ENCODE data around the gene CD74.

CD74 gene

DNA sequence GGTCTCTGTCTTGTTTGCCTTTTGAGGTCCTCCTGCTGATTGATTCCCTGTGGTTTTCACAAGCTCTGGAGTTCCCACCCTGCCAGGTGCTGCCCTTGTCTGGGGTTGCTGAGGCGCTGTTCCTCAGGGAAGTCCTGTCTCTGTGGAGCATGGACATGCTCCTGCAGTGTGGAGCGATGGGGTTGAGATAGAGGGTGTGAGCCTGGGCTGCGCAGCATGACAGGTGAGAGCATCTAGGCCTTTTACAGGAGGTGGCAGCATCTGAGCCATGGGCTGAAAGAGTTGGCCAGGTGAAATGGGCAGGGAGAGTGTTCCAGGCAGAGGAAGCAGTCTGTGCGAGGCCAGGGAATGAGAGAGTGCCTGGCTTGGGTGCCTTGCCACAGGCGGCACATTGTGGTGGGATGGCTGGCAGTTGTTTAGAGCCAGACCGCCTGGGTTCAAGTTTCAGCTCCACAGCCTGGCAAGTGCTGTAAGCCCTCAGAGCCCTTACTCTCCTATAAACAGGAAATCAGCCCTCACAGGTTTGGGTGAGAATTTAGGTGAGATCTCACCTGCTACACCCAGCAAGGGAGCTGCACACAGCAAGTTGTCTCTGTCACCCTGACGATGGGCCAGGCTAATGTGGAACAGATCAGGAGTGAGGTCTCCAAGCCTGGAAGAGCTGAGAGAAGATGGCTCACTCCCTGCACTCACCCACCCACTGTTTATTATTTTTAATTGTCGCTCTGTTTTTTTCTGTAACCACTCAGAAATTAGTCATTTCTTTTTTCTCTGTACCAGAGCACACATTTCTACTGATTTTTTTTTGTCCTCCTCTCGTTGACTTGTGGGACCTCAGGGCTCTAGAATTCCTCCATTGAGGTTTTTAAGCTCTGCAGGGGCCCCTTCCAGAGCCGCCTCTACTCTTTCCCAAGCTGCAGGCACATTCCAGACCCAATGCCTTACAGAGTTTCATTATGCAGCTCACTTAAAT is 35.6 kb downstream of the CD74 start:
- H3K27ac Mint-ChIP-seq (ENCODE audit: low read depth): peak overlapping the region; percentile 94
- ATAC-seq (replicated peaks; ENCODE audit: extremely low read depth, poor library complexity, severe bottlenecking): peak; percentile 83
- no peaks in the 10 kb centered on the region for H3K9me3 Mint-ChIP-seq

GRCh38 chr5:150374651-150375050 is 38.1 kb downstream of the CD74 start:
- Mint-ChIP-seq H3K4me3 (peak overlapping the region; percentile 32), H3K36me3 (ENCODE audit: insufficient read depth) (peaks cover 50% of the 10 kb centered on the region), H3K9me3 (no peaks in the 10 kb centered on the region), H3K27me3 (no peaks in the 10 kb centered on the region), H3K27ac (ENCODE audit: low read depth) (peak overlapping the region; percentile 94), H3K4me1 (peaks cover 62% of the 10 kb centered on the region)
- ATAC-seq (replicated peaks; ENCODE audit: extremely low read depth, poor library complexity, severe bottlenecking) (no peak), DNase-seq (ENCODE audit: low spot score in 2 of 2) (no peak)

More for the DNA sequence above, 35.6 kb downstream of the CD74 start:
- Mint-ChIP-seq H3K36me3 (ENCODE audit: insufficient read depth) (peaks cover 60% of the 10 kb centered on the region), H3K4me3 (peak overlapping the region; percentile 66), H3K4me1 (peaks cover 57% of the 10 kb centered on the region), H3K27me3 (no peaks in the 10 kb centered on the region)
- no peak for DNase-seq (ENCODE audit: low spot score in 2 of 2)

DNA sequence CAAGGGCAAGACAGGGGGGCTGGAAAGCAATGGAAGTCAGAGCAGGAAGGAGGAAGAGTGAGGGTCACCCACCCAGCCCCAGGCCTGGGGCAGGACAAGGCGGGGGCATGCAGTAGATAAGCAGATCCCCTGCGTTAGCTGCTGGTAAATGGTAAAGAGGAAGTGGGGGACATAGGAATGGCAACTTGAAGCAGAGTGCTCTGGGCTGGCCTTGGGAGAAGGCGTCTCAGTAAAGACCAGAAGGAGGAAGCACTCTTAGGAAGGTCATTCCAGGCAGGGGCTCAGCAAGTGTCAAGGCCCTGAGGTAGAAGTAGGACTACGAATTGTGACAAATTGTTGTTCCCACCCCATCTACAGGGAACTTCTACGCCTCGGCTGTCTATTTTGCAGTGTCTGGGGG is 40.1 kb downstream of the CD74 start:
- peaks cover 44% of the 10 kb centered on the region for H3K36me3 Mint-ChIP-seq (ENCODE audit: insufficient read depth)

DNA sequence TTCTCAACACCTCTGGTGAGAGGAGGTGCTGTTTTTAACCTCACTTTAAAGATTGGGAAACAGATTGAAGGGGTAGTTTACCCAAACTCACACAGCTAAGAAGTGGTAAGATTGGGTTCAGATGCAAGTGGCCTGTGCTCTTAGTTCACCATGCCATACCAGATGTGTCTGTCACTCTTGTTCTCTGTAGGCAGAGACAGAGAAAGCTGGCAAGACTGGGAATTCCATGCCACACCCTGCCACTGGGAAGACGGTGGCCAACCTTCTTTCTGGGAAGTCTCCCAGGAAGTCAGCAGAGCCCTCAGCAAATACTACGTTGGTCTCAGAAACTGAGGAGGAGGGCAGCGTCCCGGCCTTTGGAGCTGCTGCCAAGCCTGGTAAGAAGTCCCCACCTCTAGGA is 44.2 kb downstream of the CD74 start:
- DNase-seq (ENCODE audit: low spot score in 2 of 2): no peak
- H3K4me3 Mint-ChIP-seq: no peak overlapping the region
- H3K27ac Mint-ChIP-seq (ENCODE audit: low read depth): peak overlapping the region; percentile 80
- H3K27me3 Mint-ChIP-seq: no peaks in the 10 kb centered on the region
- H3K36me3 Mint-ChIP-seq (ENCODE audit: insufficient read depth): peaks cover 35% of the 10 kb centered on the region
- no peak for ATAC-seq (replicated peaks; ENCODE audit: extremely low read depth, poor library complexity, severe bottlenecking)
- H3K9me3 Mint-ChIP-seq: no peaks in the 10 kb centered on the region
- peaks cover 17% of the 10 kb centered on the region for H3K4me1 Mint-ChIP-seq

More for the DNA sequence above, 40.1 kb downstream of the CD74 start:
- ATAC-seq (replicated peaks; ENCODE audit: extremely low read depth, poor library complexity, severe bottlenecking) (no peak), DNase-seq (ENCODE audit: low spot score in 2 of 2) (no peak)
- H3K4me3 Mint-ChIP-seq: no peak overlapping the region
- peak overlapping the region; percentile 72 for H3K27ac Mint-ChIP-seq (ENCODE audit: low read depth)
- H3K27me3 Mint-ChIP-seq: no peaks in the 10 kb centered on the region
- H3K9me3 Mint-ChIP-seq: no peaks in the 10 kb centered on the region
- peaks cover 43% of the 10 kb centered on the region for H3K4me1 Mint-ChIP-seq

DNA sequence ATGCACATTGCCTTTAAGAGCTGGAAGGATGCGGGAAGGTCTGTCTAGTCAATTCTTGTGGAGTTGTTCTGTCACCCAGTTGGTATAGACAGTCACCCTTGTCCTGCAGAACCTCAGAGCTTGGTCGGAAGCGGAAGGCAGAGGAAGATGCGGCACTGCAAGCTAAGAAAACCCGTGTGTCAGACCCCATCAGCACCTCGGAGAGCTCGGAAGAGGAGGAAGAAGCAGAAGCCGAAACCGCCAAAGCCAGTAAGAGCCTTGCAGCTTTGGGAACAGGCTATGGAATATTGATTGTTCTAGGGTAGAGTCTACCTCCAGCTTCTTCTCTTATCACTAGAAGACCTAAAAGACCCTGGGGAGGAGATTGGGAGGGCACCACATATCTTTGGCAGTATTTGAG is 48.7 kb downstream of the CD74 start:
- Mint-ChIP-seq H3K27me3 (no peaks in the 10 kb centered on the region), H3K27ac (ENCODE audit: low read depth) (no peak overlapping the region), H3K9me3 (no peaks in the 10 kb centered on the region), H3K36me3 (ENCODE audit: insufficient read depth) (peaks cover 38% of the 10 kb centered on the region), H3K4me3 (no peak overlapping the region), H3K4me1 (peaks cover 46% of the 10 kb centered on the region)
- ATAC-seq (replicated peaks; ENCODE audit: extremely low read depth, poor library complexity, severe bottlenecking): no peak
- DNase-seq (ENCODE audit: low spot score in 2 of 2): no peak

GRCh38 chr5:150363185-150363584 is 49.5 kb downstream of the CD74 start:
- H3K27me3 Mint-ChIP-seq: no peaks in the 10 kb centered on the region
- no peak overlapping the region for H3K4me3 Mint-ChIP-seq
- no peaks in the 10 kb centered on the region for H3K9me3 Mint-ChIP-seq
- no peak for ATAC-seq (replicated peaks; ENCODE audit: extremely low read depth, poor library complexity, severe bottlenecking)
- no peak overlapping the region for H3K27ac Mint-ChIP-seq (ENCODE audit: low read depth)
- H3K4me1 Mint-ChIP-seq: peaks cover 46% of the 10 kb centered on the region
- DNase-seq (ENCODE audit: low spot score in 2 of 2): no peak
- peaks cover 37% of the 10 kb centered on the region for H3K36me3 Mint-ChIP-seq (ENCODE audit: insufficient read depth)

- peak overlapping the region; percentile 68 for H3K27ac Mint-ChIP-seq (ENCODE audit: low read depth)
- H3K9me3 Mint-ChIP-seq: no peaks in the 10 kb centered on the region
- H3K4me1 Mint-ChIP-seq: peaks cover 56% of the 10 kb centered on the region
- no peak overlapping the region for H3K4me3 Mint-ChIP-seq
- DNase-seq (ENCODE audit: low spot score in 2 of 2): no peak
- no peaks in the 10 kb centered on the region for H3K27me3 Mint-ChIP-seq
- H3K36me3 Mint-ChIP-seq (ENCODE audit: insufficient read depth): peaks cover 35% of the 10 kb centered on the region
- no peak for ATAC-seq (replicated peaks; ENCODE audit: extremely low read depth, poor library complexity, severe bottlenecking)
These were observed 51.4 kb downstream of the CD74 start for GRCh38 chr5:150361301-150361700.

DNA sequence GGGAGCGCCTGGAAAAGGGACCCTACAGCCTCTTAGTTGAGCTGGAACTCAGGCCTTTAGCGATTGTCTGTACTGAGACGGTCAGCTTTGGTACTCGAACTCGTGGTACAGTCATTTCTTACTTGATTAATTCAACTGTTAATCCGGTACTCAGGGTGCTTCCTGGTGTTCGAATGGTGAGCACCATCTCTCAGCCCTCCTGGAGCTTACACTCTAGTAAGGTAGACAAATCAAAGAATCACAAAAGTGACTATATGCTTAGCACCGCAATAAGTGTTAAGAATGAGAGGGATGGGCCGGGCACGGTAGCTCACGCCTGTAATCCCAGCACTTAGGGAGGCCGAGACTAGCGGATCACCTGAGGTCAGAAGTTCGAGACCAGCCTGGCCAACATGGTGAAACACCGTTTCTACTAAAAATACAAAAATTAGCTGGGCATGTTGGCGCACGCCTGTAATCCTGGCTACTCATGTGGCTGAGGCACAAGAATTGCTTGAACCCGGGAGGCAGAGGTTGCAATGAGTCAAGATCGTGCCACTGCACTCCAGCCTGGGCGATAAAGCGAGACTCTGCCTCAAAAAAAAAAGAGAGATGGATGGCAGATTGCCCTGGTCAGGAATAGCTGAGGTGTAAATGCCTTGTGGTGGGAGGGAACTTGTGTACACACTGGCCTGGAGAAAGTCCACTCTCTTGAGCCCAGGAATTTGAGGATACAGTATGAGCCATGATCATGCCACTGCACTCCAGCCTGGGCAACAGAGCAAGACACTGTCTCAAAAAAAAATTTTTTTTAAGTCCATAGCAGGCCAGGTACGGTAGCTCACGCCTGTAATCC is 54.2 kb downstream of the CD74 start:
- Mint-ChIP-seq H3K4me1 (peaks cover 50% of the 10 kb centered on the region), H3K36me3 (ENCODE audit: insufficient read depth) (peaks cover 20% of the 10 kb centered on the region), H3K4me3 (peak overlapping the region; percentile 83), H3K27ac (ENCODE audit: low read depth) (peak overlapping the region; percentile 20), H3K27me3 (no peaks in the 10 kb centered on the region), H3K9me3 (no peaks in the 10 kb centered on the region)
- DNase-seq (ENCODE audit: low spot score in 2 of 2): no peak
- no peak for ATAC-seq (replicated peaks; ENCODE audit: extremely low read depth, poor library complexity, severe bottlenecking)

GRCh38 chr5:150357326-150358260 is 55.1 kb downstream of the CD74 start, which contains the start of gene TCOF1:
TSS of gene TCOF1 (plus strand) at chr5:150357697. CDS start at chr5:150357747, 50 bp downstream.
- Mint-ChIP-seq H3K27ac (ENCODE audit: low read depth) (peak within 1 kb of the TSS; percentile 42), H3K27me3 (no peaks in the 10 kb centered on the region), H3K4me3 (peak within 1 kb of the TSS; percentile 83), H3K4me1 (peaks cover 41% of the 10 kb centered on the region), H3K36me3 (ENCODE audit: insufficient read depth) (peaks cover 17% of the 10 kb centered on the region), H3K9me3 (no peaks in the 10 kb centered on the region)
- ATAC-seq (replicated peaks; ENCODE audit: extremely low read depth, poor library complexity, severe bottlenecking): peak; percentile 97
- DNase-seq (ENCODE audit: low spot score in 2 of 2): peak; percentile 95 to 97

DNA sequence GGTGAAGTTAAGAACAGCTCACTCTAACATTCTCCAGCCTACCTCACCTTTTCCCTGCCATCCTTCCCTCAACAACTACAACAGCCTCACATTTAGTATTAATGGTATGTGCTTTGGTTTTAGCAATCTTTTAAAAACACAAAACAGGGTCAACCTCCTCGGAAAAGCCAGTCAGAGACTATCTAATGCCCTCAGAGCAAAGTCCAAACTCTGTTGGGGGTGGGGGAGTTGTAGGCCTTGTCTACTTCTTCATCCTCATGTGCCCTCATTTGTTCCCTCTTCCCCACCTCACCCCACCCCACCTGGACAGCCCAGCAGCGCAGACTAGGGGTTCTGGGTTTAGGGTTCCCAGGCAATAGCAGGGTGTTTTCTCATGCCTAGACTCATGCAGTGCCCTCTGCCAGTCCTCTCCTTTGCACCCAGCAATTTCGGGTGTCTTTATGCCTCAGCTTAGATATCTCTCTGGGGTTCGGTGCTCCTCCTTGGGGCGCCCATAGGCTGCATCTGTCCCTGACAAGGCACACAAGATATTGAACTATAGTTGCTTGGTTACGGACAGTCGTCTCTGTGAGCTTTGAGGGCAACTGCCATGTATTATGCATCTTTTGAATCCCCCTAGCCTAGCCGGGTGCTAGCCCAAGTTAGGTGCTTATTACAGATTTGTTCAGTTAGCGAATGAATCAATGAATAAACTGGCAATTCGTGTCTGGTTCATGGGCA is 56.0 kb downstream of the CD74 start:
- ATAC-seq (replicated peaks; ENCODE audit: extremely low read depth, poor library complexity, severe bottlenecking): no peak
- Mint-ChIP-seq H3K4me1 (peaks cover 32% of the 10 kb centered on the region), H3K9me3 (no peaks in the 10 kb centered on the region), H3K27me3 (no peaks in the 10 kb centered on the region), H3K4me3 (peak overlapping the region; percentile 83), H3K36me3 (ENCODE audit: insufficient read depth) (peaks cover 15% of the 10 kb centered on the region), H3K27ac (ENCODE audit: low read depth) (peak overlapping the region; percentile 42)
- no peak for DNase-seq (ENCODE audit: low spot score in 2 of 2)

GRCh38 chr5:150355791-150356190 is 56.9 kb downstream of the CD74 start:
- no peak overlapping the region for H3K27ac Mint-ChIP-seq (ENCODE audit: low read depth)

More at GRCh38 chr5:150355791-150356190, 56.9 kb downstream of the CD74 start:
- Mint-ChIP-seq H3K9me3 (no peaks in the 10 kb centered on the region), H3K4me1 (peaks cover 29% of the 10 kb centered on the region), H3K4me3 (no peak overlapping the region), H3K36me3 (ENCODE audit: insufficient read depth) (peaks cover 12% of the 10 kb centered on the region), H3K27me3 (no peaks in the 10 kb centered on the region)
- ATAC-seq (replicated peaks; ENCODE audit: extremely low read depth, poor library complexity, severe bottlenecking): no peak
- no peak for DNase-seq (ENCODE audit: low spot score in 2 of 2)

All from central memory CD8-positive, alpha-beta T cell (primary cell).